CD14-positive monocyte (primary cell): ENCODE data around the gene SLX9. TPM values are rescaled to one million over a fixed set of nuclear protein-coding genes. Genes with fewer than 3 reads are reported as not detected.

Source experiments
- DNase-seq, 3 donors: peaks; one replicate each; pipeline ENCODE4 v3.0.0-alpha.2; 2011 to 2022
- H2AFZ ChIP-seq: 2 replicates; pipeline ENCODE4 v1.6.0; 2012; ENCODE audit warnings: mild to moderate bottlenecking, low read depth, low read length, inconsistent platforms; ENCODE audit not compliant: insufficient read depth, poor library complexity, severe bottlenecking
- H3K27ac ChIP-seq, 2 donors: 1 replicate in 1 of 2; 2 replicates in 1 of 2; pipeline ENCODE4 v1.5.1; 2012 to 2013; ENCODE audit warnings: low read length in 2 of 2, control low read depth in 1 of 2, inconsistent platforms in 1 of 2, low read depth in 1 of 2, mild to moderate bottlenecking in 1 of 2
- H3K27me3 ChIP-seq, 2 donors: one replicate each; pipeline versions ENCODE4 v1.6.0 to v1.6.1; 2011 to 2013; ENCODE audit warnings: low read length in 2 of 2; ENCODE audit not compliant: control insufficient read depth in 2 of 2, insufficient read depth in 2 of 2
- H3K36me3 ChIP-seq, 2 donors: replicated peaks in 1 of 2; 1 replicate in 1 of 2; 2 replicates in 1 of 2; pipeline versions ENCODE4 v1.5.1 to v1.6.1; 2012 to 2013; ENCODE audit warnings: low read length in 2 of 2, control low read depth in 1 of 2, inconsistent platforms in 1 of 2, mild to moderate bottlenecking in 1 of 2; ENCODE audit not compliant: insufficient read depth in 2 of 2, control insufficient read depth in 1 of 2
- H3K4me1 ChIP-seq, 2 donors: 1 replicate in 1 of 2; 2 replicates in 1 of 2; pipeline versions ENCODE4 v1.5.1 to v1.6.1; 2012 to 2013; ENCODE audit warnings: low read length in 2 of 2, control low read depth in 1 of 2, inconsistent platforms in 1 of 2, mild to moderate bottlenecking in 1 of 2, moderate library complexity in 1 of 2; ENCODE audit not compliant: insufficient read depth in 2 of 2, control insufficient read depth in 1 of 2
- H3K4me2 ChIP-seq: replicated peaks from 2 replicates; pipeline ENCODE3; 2012; ENCODE audit warnings: low read length, moderate library complexity, mild to moderate bottlenecking; ENCODE audit not compliant: poor library complexity, severe bottlenecking; ENCODE audit errors: extremely low read depth
- H3K4me3 ChIP-seq, 3 experiments: fragments of 200-600 bp in 1 of 3; sonication (generic) in 1 of 3; replicated peaks in 1 of 3; 1 replicate in 2 of 3; 2 replicates in 1 of 3; pipeline ENCODE4 v1.5.1; 2011 to 2013; ENCODE audit warnings: low read length in 3 of 3, mild to moderate bottlenecking in 3 of 3, control low read depth in 2 of 3, low read depth in 2 of 3, inconsistent platforms in 1 of 3, moderate library complexity in 1 of 3
- H3K79me2 ChIP-seq: 2 replicates; pipeline ENCODE4 v1.6.0; 2012; ENCODE audit warnings: mild to moderate bottlenecking, control low read depth, inconsistent platforms, low read length, moderate library complexity; ENCODE audit not compliant: insufficient read depth
- H3K9ac ChIP-seq: 2 replicates; pipeline ENCODE4 v1.6.0; 2017; ENCODE audit warnings: low read length, mild to moderate bottlenecking; ENCODE audit not compliant: insufficient read depth, poor library complexity, severe bottlenecking
- H3K9me3 ChIP-seq, 2 donors: replicated peaks in 1 of 2; 1 replicate in 1 of 2; 2 replicates in 1 of 2; pipeline versions ENCODE4 v1.5.1 to v1.6.1; 2012 to 2013; ENCODE audit warnings: low read length in 2 of 2, control low read depth in 1 of 2; ENCODE audit not compliant: control insufficient read depth in 1 of 2, insufficient read depth in 1 of 2
- H4K20me1 ChIP-seq: 2 replicates; pipeline ENCODE4 v1.6.0; 2012; ENCODE audit warnings: mild to moderate bottlenecking, low read length, control low read depth, moderate library complexity; ENCODE audit not compliant: insufficient read depth
- H3K27ac Mint-ChIP-seq, 7 donors: one replicate each; pipeline ENCODE4 v1.8.0; 2020; ENCODE audit warnings: mild to moderate bottlenecking in 7 of 7, mixed read lengths in 7 of 7, moderate library complexity in 6 of 7, inconsistent platforms in 2 of 7
- H3K27me3 Mint-ChIP-seq, 3 donors: one replicate each; pipeline ENCODE4 v1.8.0; 2021 to 2022; ENCODE audit warnings: low read depth in 3 of 3, mild to moderate bottlenecking in 3 of 3, mixed read lengths in 3 of 3, moderate library complexity in 3 of 3, inconsistent platforms in 1 of 3
- H3K36me3 Mint-ChIP-seq, 2 donors: one replicate each; pipeline ENCODE4 v1.8.0; 2020; ENCODE audit warnings: mixed read lengths in 2 of 2, inconsistent platforms in 1 of 2, mild to moderate bottlenecking in 1 of 2
- H3K4me1 Mint-ChIP-seq: one replicate; pipeline ENCODE4 v1.8.0; 2020; ENCODE audit warnings: mild to moderate bottlenecking, mixed read lengths
- H3K4me3 Mint-ChIP-seq, 2 donors: one replicate each; pipeline ENCODE4 v1.8.0; 2020; ENCODE audit warnings: mild to moderate bottlenecking in 2 of 2, mixed read lengths in 2 of 2, moderate library complexity in 1 of 2
- H3K9me3 Mint-ChIP-seq, 7 donors: one replicate each; pipeline ENCODE4 v1.8.0; 2020 to 2022; ENCODE audit warnings: mixed read lengths in 7 of 7, mild to moderate bottlenecking in 6 of 7, moderate library complexity in 6 of 7, inconsistent platforms in 2 of 7
- WGBS: methylation state at CpG from one replicate; pipeline ENCODE4 v1.1.5; 2013; ENCODE audit warnings: missing lambda C conversion rate; ENCODE audit not compliant: insufficient coverage; 5-methylcytosine and 5-hydroxymethylcytosine counted together
- intact Hi-C, 2 donors: fragments of 100-400 bp; cut with micrococcal nuclease; formaldehyde crosslinking; loops; one replicate each; pipeline versions ENCODE4 v1.15.0 to v1.15.1; 2023
- polyA plus RNA-seq, 3 donors: library from polyadenylated mRNA; depleted of rRNA in 1 of 3; unstranded in 2 of 3; stranded (reverse) in 1 of 3; fragments of 300-500 nt in 2 of 3; fragments of >200 nt in 1 of 3; fragmentation: Illumina TruSeq in 2 of 3; gene quantifications; 1 replicate in 2 of 3; 2 replicates in 1 of 3; pipeline ENCODE4 v1.2.3, GENCODE V29; 2012 to 2021
- TF ChIP-seq, protein P1 (sequence below): fragments of 200-600 bp; IDR thresholded peaks from one replicate; pipeline ENCODE4 v1.8.0; 2022; ENCODE audit warnings: antibody characterized with exemption, mild to moderate bottlenecking

The SLX9 gene
- polyA plus RNA-seq, 3 donors, result 7.5 to 9.0 (median 9.0) TPM

DNA sequence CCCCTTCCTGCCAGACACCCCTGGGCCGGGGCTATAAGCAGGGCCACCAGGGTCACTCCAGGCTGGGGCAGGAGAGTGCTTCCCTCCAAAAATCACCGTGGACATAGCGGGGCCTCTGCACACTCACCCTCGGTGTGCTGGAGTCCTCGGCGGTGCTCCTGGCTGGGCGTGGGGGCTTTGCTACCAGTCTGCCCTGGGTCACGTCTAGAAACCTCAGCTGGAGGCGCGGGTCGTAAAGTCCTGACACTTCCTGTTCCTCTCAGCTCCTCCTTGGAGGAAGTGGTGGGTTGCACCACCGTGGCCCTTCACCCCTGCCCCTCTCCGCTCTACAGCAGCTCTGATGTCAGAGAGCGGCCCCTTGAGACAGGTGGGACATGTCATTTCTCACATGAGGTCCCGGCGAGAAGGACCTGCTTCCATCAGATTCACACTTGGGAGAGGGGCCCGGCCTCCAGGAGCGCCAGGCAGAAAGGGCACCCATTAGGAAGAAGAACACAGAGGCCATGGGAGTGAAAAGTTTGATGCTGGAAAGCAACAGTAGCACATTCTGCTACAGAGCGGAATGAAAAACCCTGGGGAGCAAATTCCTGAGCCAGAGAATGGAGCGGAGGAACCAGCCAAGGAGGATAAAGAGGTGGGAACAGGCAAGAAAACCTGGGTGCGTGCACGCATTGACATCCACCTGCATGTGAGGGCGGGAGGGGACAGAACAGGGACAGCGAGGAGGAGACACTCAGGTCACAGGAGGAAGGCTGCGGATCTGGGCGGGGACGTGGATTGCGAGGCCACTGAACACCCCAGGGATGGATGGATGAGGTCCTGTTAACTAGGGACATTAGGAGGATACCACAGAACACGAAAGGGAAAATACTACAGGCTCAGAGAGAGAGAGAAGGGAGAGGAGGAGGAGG lies 18.9 kb upstream of the SLX9 start, which contains the start of gene ITGB2:
ITGB2 (minus strand) TSS at position 206 of the 911 bp plus-strand sequence. CDS start 10,117 bp downstream, outside the sequence.
- peaks cover 24 to 37% of the 10 kb centered on the region in 2 donors for H3K36me3 Mint-ChIP-seq
- peak within 1 kb of the TSS; percentile 84 to 99 (median 98) for H3K4me3 ChIP-seq
- peak within 1 kb of the TSS; percentile 87 for H3K4me2 ChIP-seq
- no peak within 1 kb of the TSS for H2AFZ ChIP-seq
- H3K9me3 Mint-ChIP-seq, result peaks cover 0 to 2% (median 0%) of the 10 kb centered on the region in 7 donors
- TF ChIP-seq, protein P1, sequence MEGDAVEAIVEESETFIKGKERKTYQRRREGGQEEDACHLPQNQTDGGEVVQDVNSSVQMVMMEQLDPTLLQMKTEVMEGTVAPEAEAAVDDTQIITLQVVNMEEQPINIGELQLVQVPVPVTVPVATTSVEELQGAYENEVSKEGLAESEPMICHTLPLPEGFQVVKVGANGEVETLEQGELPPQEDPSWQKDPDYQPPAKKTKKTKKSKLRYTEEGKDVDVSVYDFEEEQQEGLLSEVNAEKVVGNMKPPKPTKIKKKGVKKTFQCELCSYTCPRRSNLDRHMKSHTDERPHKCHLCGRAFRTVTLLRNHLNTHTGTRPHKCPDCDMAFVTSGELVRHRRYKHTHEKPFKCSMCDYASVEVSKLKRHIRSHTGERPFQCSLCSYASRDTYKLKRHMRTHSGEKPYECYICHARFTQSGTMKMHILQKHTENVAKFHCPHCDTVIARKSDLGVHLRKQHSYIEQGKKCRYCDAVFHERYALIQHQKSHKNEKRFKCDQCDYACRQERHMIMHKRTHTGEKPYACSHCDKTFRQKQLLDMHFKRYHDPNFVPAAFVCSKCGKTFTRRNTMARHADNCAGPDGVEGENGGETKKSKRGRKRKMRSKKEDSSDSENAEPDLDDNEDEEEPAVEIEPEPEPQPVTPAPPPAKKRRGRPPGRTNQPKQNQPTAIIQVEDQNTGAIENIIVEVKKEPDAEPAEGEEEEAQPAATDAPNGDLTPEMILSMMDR, result no peak
- 26% methylated on average over 28 of the region's 29 CpGs for WGBS
- H3K4me1 Mint-ChIP-seq, result peaks cover 81% of the 10 kb centered on the region
- no peaks in the 10 kb centered on the region for H3K27me3 ChIP-seq
- H3K27ac ChIP-seq, result peak within 1 kb of the TSS; percentile 65 to 87
- peaks cover 86% of the 10 kb centered on the region for H3K79me2 ChIP-seq
- H3K36me3 ChIP-seq, result peaks cover 21 to 30% of the 10 kb centered on the region in 2 donors
- peaks cover 48% of the 10 kb centered on the region for H4K20me1 ChIP-seq
- peaks cover 83 to 88% of the 10 kb centered on the region in 2 donors for H3K4me1 ChIP-seq
- peak within 1 kb of the TSS; percentile 80 for H3K9ac ChIP-seq
- H3K27me3 Mint-ChIP-seq, result no peaks in the 10 kb centered on the region
- peak within 1 kb of the TSS; percentile 90 to 99 (median 99) for H3K27ac Mint-ChIP-seq
- no peaks in the 10 kb centered on the region for H3K9me3 ChIP-seq
- peak; percentile 74 to 89 (median 85) for DNase-seq
- peak within 1 kb of the TSS; percentile 96 to 100 for H3K4me3 Mint-ChIP-seq
- intact Hi-C loops, result loop anchor here in 1 of 2 donors (5.0 kb wide), 1 partner anchor 119 kb away; the partner anchor contains the start of gene UBE2G2

DNA sequence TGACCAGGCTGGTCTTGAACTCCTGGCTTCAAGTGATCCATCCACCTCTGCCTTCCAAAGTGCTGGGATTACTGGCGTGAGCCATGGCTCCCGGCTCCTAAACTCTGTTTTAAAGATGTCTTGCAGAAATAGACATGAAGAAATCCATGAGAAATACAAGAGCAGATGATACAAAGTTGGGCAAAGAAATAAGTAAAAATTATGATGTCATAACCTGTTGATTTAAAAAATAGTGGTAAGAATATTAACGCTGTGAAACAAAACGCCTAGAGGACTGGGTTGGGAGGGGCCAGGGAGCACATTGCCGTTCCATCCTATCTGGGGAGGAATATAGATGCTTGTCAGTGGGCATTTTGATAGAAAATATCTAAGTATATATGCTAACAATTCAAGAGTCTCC lies 17.9 kb upstream of the SLX9 start:
- Histone ChIP-seq H3K4me2 (peak overlapping the region; percentile 87), H3K9ac (no peak overlapping the region)
- no peaks in the 10 kb centered on the region for H3K27me3 Mint-ChIP-seq

More for the DNA sequence above, 17.9 kb upstream of the SLX9 start:
- H3K27me3 ChIP-seq, result no peaks in the 10 kb centered on the region
- no peak for DNase-seq
- H3K4me3 ChIP-seq, result peak overlapping the region; percentile 84 to 99 (median 98)
- Mint-ChIP-seq H3K27ac (peak overlapping the region; percentile 86 to 99 (median 92)), H3K4me1 (peaks cover 81% of the 10 kb centered on the region), H3K4me3 (peak overlapping the region; percentile 64 to 100), H3K36me3 (peaks cover 18 to 29% of the 10 kb centered on the region in 2 donors), H3K9me3 (peaks cover 0 to 2% (median 0%) of the 10 kb centered on the region in 7 donors)
- TF ChIP-seq, protein P1, result no peak
- H3K36me3 ChIP-seq, result peaks cover 17 to 20% of the 10 kb centered on the region in 2 donors
- H3K79me2 ChIP-seq, result peaks cover 81% of the 10 kb centered on the region
- H2AFZ ChIP-seq, result no peak overlapping the region
- peak overlapping the region; percentile 65 to 87 for H3K27ac ChIP-seq
- 100% methylated on average over 1 of the region's 5 CpGs for WGBS
- peaks cover 38% of the 10 kb centered on the region for H4K20me1 ChIP-seq
- H3K9me3 ChIP-seq, result no peaks in the 10 kb centered on the region
- peaks cover 83 to 88% of the 10 kb centered on the region in 2 donors for H3K4me1 ChIP-seq
- intact Hi-C loops, result loop anchor here in 1 of 2 donors (5.0 kb wide), 1 partner anchor 120 kb away; the partner anchor contains the start of gene UBE2G2
